Activated T-cell treated with anti-CD3 and anti-CD28 coated beads for 48 hours (primary cell): ENCODE results near the gene RRP36.

Source experiments
- DNase-seq: peaks from one replicate; pipeline ENCODE4 v3.0.0-alpha.2; 2020; ENCODE audit warnings: low read depth

The RRP36 gene

GRCh38 chr6:43007126-43007525 is 14.3 kb upstream of the RRP36 start:
- no peak for DNase-seq

GRCh38 chr6:43009124-43009523 is 12.3 kb upstream of the RRP36 start:
- no peak for DNase-seq

GRCh38 chr6:43011207-43011606 is 10.2 kb upstream of the RRP36 start:
- DNase-seq = no peak

DNA sequence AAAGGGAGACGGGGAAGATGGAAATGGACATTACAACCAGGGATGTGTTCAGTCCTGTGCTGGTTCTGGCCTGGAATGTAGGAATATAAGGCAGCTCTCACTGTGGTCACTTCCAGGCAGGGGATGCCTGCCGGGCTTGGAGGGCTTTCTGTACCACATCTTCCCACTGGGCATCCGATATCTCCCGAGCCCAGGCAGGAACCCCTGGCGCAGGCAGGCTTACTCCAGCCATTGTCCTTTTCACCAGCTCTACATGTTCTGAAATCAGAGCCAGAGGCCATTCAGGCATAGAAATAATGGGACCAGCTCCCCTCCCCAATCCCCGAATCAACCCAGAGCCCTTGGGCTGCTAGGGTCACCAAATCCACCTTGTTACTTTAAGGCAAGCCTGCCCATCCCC is 9.1 kb upstream of the RRP36 start:
- no peak for DNase-seq

DNA sequence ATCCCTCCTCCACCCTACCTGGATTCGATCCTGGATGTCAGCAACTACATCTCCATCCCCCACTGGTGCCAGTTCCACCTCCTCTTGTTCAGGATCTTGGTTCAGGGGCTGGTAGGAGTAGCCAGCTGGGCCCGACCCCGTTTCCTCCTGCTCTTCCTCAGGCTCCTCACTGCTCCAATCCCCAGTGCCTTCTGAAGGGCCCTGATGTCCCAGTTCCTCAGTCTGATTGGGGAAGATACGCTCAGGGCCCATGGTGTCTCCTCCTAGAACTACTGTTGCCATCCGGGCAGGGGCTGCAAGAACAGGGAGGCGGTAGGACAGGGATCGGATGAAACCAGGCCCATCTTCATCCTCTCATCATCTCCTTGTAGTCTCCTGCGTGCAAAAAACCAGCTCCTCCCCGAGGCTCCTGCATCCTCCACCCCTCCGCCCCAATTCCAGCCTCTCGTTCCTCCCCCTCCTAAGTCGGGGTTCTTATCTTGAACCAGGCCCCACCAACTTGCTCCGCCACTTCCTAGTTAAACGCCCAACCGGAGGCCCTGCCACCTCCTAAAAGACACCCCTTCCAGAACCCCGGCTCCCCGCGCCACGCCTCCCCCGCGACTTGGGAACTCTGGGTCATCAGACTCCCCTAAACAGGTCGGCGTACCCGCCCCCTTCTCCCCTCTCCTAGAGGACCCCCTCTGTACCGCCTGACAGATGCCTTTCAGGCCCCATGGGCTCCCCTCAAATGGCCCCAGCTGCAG is 8.2 kb upstream of the RRP36 start:
- no peak for DNase-seq

DNA sequence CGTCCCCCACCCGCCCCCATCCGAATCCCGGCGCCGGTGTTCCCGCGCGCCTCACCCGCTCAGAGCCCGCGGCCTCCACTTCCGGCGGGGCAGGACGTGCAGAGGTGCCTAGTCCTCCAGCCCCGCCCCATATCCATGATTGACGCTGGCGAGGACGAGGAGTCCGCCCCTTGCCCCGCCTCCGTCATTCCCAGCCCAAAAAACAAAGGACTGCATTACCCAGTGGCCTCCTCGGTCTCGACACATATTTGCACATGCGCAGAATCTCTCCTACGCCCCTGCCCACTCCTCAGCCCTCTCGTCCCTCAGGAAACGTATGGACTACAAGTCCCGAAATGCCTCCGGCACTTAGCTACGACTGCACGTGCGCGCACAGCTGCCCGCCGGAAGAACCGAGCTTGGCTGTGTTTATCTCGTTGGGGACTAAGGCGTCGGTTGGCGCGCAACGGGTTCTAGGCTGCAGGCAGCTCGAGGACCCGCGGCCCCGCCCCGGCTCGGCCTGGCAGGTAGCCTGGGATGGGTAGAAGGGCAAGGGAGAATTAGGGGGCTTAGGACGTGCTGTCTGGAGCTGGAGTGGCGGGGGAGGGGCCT is 7.5 kb upstream of the RRP36 start, which contains the start of the genes KLHDC3 and MEA1:
TSS of gene KLHDC3 (plus strand) at position 407 of the 591 bp plus-strand sequence. CDS start 2,944 bp downstream, outside the sequence.
TSS of gene MEA1 (minus strand) at position 104 of the 591 bp plus-strand sequence. CDS start 133 bp downstream, outside the sequence.
- DNase-seq = peak; percentile 98

DNA sequence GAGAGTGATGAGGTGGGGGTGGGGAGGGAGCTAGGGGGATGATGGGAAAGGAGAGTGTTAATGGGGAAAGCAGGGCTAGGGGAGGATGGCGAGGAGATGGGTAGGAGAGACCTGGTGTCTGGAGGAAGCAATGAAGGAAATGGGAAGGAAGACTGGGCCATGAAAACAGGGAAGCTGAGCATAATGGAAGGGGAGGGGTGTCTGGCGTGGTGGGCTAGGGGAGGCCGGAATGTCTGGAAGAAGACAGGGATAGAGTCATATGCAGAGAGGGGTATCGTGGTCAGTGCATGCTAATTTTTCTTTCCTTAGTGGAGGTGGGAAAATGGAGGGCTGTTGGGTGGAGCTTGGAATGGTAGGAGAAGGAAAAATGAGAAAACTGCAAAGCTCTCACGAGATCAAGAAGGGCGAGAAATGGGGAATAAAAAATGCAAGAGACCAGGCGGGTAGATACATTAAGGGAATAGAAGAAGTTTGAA is 7.0 kb upstream of the RRP36 start:
- DNase-seq = no peak

- DNase-seq = no peak
Measured at GRCh38 chr6:43016176-43016942, 5.1 kb upstream of the RRP36 start.

GRCh38 chr6:43016943-43017334 is 4.5 kb upstream of the RRP36 start:
- no peak for DNase-seq

GRCh38 chr6:43019152-43019551 is 2.3 kb upstream of the RRP36 start:
- no peak for DNase-seq

DNA sequence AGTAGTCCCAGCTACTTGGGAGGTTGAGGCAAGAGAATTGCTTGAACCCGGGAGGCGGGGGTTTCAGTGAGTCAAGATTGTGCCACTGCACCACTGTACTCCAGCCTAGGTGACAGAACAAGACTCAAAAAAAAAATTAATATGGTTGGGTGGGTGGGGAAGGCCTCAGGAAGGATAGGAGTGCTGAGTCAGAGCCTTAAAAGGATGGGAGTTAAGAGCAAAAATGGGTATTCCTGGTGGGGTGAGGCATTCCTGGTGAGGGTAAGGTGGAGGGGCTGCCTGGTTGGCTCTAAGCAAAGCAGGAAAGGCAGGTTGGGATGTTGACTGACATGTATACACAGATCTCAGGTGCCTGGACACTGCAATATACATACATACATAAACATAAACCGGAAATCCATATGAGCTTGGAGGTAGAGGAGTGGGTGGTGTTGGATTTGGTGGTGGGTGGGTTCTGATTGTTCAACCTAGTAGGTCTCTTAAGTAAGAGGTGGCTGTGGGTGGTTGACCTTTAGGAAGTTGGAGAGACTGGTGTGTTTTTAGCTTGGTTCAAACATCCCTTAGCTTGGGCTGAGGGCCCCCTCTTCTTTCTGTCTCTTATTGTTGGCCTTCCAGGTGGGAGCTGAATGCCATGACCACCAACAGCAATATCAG is 1.2 kb upstream of the RRP36 start:
- DNase-seq = no peak

DNA sequence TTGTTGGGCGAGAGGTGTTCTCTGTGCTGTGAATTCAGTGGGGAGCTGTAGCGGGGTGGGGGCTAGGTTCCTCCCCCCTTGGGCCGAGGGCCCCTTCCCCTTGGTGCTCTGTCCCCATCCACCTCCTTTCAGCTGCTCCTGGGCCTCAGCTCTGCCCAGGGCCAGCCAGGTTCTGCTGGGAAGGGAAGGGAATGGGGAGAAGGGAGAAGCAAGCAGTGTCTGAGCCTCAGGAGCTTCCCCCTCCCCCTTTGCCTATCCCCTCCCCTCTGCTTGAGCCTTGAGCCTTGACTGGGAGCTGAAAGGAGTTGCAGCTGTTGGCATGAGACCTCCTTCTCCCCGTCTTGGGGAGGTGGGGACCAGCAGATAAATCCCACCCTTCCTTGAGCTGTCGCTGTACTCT is 576 bp upstream of the RRP36 start:
- no peak for DNase-seq

DNA sequence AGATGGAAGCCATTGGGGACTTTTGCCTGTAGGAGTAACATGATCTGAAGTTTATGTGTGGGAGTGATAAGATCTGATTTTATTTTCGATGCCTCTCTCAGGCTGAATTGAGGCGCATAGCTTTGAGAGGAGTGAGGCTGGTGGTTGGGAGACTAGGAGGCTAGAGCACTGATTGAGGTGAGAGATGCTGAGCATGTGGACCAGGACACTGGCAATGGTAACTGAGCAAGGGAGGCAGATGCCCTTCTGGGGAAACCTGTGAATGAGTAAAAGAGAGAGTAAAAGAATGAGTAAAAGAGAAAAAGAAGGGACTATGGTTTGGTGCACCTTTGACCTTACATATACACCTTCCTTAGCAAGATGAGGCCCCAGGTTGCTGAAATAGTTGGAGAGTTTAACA is 3.0 kb downstream of the RRP36 start:
- no peak for DNase-seq

DNA sequence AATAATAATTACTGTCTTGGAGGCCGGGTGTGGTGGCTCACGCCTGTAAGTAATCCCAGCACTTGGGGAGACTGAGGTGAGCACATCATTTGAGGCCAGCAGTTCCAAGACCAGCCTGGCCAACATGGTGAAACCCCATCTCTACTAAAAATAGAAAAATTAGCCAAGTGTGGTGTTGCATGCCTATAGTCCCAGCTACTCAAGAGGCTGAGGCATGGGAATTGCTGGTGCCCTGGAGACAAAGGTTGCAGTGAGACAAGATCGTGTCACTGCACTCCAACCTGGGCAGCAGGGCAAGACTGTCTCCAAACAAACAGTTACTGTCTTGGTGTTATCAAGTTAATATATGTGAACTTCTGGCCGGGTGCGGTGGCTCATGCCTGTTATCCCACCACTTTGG is 4.9 kb downstream of the RRP36 start:
- DNase-seq = no peak

GRCh38 chr6:43029120-43029519 is 7.7 kb downstream of the RRP36 start:
- DNase-seq = no peak

DNA sequence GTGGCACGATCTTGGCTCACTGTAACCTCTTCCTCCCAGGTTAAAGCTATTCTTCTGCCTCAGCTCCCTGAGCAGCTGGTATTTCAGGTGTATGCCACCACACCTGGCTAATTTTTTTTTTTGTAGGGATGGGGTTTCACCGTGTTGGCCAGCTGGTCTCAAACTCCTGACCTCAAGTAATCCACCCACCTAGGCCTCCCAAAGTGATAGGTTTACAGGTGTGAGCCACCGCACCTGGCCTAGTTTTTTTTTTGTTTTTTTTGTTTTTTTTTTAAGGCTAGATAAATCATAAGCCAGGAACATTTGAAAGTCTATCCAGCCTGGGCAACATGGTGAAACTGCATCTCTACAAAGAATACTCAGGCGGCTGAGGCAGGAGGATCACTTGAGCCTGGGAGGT is 10.9 kb downstream of the RRP36 start:
- no peak for DNase-seq

DNA sequence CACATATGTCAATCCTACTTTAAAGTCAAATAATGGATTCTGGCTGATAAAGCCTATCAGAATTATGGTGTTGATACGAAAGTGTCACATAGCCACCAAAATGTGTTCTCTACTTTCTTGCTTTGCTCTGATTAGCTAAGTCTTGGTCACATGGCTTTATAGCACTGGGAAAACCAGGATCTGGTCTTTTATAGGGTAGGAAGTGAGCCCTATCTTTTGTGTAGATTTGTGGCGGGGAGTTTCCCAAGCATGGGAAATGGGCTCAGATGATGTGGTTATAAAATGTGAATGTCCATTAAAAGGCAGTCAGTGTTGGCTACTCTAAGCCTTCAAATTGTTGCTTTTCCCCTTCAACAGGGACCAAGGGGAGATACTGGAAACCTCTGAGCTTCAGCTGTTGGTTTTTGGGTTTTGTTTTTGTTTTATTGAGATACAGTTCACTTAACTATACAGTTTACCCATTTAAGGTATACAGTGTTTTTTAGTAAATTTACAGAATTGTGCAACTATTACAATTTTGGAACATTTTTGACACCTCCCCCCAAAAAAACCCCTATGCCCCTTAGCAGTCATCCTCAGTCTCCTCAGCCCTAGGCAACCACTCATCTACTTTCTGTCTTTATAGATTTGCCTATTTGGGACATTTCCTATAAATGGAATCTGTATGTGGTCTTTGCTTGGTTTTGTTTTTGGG is 12.2 kb downstream of the RRP36 start:
- no peak for DNase-seq

GRCh38 chr6:43034190-43034525 is 12.7 kb downstream of the RRP36 start:
- DNase-seq = no peak

DNA sequence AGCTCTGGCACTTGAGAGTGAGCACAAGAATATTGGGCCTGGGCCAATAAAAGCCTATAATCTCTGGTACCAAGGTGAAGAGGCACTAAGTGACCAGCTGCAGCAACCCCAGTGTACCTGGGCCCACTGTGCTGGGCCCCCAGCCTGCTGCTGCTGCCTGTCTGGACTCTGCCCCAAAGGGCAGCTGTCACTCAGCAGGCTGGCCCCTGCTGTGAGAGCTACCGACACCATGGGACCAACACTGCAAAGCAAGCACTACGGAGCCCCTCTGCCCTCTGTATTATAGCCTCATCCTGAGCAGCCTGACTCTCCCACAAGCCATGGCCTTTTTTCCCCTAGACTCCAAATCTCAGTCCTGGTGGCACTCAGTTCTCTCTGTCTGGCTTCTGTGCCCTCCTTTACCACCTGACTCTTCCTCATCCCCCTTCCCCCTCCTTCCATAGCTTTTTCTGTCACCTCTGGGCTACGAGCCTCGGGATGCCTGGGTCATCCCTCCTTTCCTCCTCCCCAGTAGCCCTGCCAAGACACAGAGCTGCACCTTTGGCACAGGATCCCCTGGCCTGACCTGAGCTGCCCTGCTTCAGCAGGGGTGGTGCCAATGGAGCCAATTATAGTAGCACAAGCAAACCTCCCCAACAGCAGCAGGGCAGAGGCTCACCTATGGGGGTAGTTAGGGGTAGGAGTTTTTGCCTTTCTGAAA is 14.2 kb downstream of the RRP36 start:
- DNase-seq = no peak

- no peak for DNase-seq
Measured at GRCh38 chr6:43036712-43037111, 15.3 kb downstream of the RRP36 start.

GRCh38 chr6:43037197-43037596 is 15.8 kb downstream of the RRP36 start:
- DNase-seq = no peak
